ENCODE results near the gene FOCAD.

DNA sequence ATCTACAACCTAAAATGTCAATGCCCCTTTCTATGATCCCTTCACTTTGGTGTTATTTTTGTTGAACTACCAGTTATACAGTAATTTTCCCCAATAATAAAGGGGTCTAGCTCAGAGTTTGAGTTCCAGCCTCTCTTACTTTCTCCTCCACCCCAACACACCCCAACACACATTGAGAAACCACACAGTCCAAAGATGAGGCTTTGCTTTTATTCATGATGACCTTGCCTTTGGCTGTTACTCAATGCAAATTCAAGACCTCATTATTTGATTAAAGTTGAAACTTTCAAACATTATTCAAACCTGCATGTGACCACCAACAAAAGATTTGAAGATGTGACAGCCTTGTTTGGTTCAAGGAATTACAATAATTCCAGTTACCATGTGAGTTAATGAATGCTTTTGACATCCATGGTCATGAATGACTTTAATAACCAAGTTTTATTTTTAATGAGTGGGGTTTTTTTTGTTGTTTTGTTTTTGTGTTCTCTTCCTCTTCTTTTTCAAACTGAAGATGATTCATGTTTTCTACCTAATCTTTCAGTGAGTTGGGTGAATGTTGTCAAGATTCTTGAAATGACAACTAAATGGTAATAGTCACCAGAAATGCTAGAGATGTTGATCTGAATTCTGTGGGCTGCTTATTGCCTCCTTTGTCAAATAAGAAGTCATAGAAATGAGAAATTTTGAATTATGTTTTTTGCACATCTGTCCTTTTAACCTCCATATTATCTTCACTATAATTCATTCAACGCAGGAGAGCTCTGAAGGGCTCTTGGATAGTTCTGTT is 241.4 kb downstream of the FOCAD start:
- TF ChIP-seq, protein P1, sequence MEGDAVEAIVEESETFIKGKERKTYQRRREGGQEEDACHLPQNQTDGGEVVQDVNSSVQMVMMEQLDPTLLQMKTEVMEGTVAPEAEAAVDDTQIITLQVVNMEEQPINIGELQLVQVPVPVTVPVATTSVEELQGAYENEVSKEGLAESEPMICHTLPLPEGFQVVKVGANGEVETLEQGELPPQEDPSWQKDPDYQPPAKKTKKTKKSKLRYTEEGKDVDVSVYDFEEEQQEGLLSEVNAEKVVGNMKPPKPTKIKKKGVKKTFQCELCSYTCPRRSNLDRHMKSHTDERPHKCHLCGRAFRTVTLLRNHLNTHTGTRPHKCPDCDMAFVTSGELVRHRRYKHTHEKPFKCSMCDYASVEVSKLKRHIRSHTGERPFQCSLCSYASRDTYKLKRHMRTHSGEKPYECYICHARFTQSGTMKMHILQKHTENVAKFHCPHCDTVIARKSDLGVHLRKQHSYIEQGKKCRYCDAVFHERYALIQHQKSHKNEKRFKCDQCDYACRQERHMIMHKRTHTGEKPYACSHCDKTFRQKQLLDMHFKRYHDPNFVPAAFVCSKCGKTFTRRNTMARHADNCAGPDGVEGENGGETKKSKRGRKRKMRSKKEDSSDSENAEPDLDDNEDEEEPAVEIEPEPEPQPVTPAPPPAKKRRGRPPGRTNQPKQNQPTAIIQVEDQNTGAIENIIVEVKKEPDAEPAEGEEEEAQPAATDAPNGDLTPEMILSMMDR (conservative IDR thresholded peaks at IDR 0.05 in 1 of 2, IDR thresholded peaks at IDR 0.05 in 1 of 2; ENCODE audit: extremely low read depth in 1 of 2, insufficient read depth in 1 of 2, low read depth in 1 of 2, low read length in 2 of 2) = no peak
- no peak for TF ChIP-seq EZH2 (IDR thresholded peaks at IDR 0.05; ENCODE audit: borderline replicate concordance, low read length)
